CD4-positive, alpha-beta T cell treated with Interleukin-21 for 1 hour (primary cell): ENCODE results near the gene PDS5B.

ENCODE experiments used
- DNase-seq: peaks from one replicate; pipeline ENCODE4 v3.0.0-alpha.2; 2020

Gene PDS5B

DNA sequence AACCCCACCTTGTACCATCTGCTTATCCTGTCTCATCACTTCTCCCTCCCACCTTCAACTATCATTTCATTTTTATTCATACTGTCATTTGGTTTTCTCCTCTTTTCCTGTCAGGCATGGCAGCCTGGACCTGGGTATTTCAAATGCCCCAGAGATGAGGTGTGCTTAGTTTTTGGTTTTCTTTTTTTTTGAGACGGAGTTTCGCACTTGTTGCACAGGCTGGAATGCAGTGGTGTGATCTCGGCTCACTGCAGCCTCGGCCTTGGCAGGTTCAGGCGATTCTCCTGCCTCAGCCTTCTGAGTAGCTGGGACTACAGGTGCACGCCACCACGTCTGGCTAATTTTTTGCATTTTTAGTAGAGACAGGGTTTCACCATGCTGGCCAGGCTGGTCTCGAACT lies 5.8 kb downstream of the PDS5B start:
- no peak for DNase-seq

DNA sequence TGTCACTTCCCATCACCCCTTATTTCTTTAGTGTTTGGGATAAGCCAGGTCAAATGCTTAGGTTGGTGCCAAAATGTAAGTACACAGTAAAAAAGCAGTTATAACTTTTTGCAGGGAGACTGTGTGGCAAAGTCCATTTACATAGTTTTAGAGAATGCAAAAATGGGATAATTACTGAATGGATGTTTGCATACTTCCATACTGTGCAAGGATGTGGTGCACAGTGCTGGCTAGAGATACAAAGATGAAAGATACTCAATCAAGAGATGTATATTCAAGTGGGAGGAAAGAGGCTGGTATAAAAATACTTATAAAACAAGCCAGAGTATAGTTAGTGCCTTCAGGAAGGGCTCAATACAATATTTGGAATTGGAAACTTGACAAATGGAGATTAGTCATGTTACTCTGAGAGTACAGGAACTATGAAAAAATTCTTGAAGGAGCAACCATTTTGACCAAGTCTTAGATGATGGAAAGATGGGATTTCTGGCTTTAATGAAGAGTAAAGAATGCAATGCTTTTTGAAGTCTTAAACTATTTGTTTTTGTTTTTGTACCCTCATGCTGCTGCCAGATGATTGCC lies 8.0 kb downstream of the PDS5B start:
- no peak for DNase-seq

DNA sequence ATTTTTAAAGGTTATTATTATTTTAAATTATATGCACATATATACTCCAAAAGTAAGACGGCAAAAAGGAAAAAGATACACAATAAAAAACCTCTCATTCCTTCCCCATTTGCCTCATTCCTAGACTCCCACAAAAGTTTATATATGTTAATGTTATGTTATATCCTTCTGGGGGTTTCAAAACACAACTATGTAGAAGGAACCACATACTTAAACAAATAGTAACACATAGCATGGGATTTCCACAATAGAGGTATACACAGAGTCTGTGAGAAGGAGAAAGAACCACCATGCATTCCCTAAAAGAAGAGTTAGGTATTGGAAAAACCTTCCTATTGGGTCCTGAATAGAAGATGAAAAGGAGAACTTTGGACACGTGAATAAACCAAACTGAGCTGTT lies 9.1 kb downstream of the PDS5B start:
- no peak for DNase-seq

DNA sequence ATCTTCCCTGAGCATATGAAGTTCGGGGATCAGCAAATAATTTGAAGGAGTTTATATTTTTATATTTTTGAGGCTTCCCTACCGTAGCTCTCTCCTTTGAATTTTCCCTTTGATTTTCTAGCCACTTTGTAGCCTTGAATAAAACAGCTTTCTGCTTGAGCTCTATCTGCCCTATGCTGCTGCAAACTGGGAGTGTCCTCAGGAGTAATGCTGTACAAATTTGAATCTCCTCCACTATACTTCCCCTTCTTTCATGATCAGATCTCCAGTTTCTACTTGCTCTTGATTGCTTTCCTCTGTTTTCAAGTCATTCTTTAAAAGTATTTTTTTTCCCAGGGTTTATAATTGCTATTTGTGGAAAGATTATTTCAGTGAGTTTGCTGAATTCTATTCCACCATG lies 14.6 kb downstream of the PDS5B start:
- no peak for DNase-seq

DNA sequence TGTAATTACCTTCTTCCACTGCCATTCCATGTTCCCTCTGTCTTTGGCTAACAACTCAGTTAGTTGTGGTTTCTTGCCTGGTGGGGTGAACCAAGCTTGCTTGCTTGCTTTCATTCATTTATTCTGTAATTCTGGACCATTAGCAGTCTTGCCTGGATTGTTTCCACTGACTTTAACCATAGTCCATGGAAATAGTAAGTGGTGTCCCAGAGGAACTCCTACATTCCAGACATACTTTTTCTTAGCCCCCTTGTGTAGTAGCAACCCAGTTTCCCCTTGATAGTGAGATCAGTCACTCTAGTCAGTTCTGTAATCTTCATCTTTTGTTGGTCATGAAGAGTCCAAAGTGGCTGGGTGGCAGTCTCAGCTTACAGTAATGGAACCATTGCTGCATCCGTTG lies 23.2 kb downstream of the PDS5B start:
- DNase-seq = no peak

DNA sequence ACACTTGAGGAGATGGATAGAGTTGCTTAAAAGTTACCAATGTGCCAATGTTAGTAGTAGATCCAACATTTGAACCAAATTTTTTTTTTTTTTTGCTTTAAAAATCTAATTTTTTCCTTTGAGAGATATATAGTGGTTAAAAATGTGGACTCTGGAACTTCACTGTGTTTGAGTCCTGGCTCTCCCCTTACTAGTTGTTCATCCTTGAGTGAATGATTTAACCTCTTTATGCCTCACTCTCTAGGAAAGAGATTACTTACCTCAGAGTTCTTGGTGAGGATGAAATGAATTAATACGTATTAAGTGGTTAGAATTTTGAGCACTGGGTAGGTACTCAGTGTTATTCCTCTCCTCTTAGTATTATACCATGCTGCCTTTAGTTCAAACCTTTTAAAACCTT lies 24.3 kb downstream of the PDS5B start:
- DNase-seq = no peak

DNA sequence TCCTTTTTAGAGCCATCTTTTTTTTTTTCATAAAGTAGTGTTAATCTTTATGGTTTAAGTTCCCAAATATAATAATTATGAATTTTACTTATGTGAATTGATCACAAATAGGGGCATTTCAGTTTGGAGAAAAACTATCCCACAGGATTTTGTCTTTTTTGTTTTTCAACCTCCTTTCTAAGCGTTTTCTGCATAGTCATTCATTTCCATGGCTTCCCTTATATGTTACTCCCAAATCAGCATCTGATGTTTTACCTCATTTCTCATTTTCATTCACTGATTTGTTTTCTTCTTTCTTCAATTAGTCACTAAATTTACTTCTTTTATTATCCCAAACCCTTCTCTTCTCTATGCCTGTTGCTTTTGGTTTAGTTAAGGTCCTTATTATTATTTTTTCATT lies 24.7 kb downstream of the PDS5B start:
- DNase-seq = no peak

DNA sequence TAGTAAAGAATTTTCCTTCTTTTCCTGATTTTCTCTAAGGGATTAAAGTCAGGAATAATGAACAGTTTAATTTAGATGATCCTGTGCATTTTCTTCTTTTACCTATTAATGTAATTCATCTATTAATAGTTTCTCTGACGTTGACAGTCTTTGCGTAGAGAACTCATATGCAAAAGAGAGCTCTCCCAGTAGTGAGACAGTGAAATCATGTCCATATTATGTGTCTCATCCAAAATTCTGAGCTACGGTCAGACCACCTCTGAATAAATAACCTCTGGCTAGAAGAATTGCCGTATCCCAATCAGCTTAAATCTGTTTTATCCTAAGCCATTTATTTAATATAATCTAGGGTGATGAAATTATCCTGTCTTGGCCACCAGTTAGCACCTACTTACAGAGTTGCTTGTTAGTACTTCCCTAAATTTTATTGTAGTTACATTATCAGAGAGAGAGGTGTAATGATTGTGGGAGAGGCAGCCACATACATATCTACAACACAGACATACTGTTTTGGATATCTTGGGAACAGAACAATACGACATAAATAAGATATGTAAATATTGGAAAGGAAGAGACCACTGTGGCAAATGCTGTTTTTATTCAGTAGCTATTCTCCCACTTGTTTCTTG lies 30.7 kb downstream of the PDS5B start:
- DNase-seq = no peak

DNA sequence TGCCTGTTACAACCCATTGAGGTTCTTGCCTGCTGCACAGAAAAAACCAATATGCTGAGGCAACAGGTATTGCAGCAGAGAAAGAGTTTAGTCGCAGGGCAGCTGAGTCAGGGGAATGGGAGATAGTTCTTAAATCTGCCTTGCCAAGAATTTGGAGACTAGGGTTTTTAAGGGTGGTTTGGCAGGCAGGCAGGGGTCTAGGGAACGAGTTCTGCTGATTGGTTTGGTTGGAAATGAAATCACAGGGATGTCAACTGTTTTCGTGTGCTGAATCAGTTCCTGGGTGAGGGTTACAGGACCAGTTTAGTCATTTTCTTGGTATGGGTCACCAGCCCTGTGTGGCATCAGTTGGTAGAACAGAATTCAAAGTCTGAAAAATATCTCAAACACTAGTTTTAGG lies 36.6 kb downstream of the PDS5B start:
- no peak for DNase-seq

DNA sequence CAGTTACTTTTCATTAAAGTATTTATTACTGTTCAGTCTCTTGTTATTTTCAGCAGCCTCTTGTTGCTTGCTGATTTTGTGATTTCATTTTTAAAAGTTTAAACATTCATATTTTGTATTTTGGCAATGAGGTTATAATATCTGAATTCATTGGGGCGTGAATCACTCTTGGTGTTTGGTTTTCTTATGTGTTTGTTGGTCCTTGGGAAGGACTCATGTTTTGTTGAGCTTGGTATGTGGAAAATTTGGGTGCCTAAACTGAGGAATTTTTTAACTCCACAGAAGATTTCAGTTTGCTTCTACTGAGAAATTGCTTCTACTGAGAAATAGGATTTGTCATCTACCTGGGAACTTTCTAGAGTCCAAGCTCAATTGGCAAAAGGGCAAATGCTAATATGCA lies 38.2 kb downstream of the PDS5B start:
- no peak for DNase-seq

DNA sequence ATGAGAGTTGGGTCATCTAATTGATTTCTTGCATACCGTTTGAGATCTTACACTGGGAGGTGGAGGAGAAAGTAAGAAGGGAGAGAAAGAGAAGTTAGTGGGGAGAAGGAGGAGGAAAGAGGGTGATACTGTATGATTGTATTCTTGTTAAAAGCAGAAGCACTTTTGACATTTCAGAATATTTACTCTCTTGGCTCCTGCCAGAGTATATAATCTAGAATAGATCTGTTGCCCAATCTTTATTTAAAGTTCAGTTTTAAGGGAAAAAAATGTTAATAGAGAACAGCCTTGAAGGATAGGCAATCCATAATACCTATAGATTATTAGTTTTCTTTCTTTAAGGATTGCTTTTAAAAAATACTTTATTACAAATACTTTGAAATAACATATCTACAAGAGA lies 41.5 kb downstream of the PDS5B start:
- DNase-seq = no peak

DNA sequence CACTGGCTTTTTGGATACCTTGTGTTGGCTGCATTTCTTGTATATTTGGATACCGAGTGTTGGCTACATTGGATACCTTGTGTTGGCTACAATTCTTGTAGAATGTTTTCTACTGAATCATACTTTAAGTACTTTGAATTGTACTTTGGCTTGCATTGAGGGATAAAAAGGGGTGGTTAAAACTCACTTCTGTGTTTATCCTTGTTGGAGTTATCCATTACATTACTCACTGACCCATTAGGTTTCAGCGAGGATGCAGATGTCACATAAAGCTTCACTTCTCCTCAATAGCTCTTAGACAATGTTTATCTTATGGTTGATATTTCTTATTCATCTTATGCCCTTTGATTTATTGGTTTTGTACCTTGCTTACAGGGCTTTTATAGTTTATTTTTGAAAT lies 43.1 kb downstream of the PDS5B start:
- no peak for DNase-seq

DNA sequence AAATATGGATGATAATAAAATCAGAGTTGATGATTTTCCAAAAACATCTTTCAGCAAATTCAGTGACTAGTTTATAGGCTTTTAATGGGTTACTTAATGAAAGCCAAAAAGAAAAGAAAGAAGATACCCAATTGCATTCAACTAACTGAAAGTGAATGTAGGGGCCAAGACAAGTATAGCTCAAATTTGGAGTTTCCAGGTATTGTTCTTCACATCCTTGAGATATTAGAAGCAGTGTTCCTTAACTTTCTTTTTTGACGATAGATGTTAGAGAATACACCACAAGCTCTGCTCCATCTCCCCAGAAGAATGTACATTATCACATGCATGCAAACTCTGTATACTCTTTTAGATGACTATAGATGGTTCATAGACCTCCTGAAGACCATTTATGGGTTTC lies 43.6 kb downstream of the PDS5B start:
- DNase-seq = no peak

DNA sequence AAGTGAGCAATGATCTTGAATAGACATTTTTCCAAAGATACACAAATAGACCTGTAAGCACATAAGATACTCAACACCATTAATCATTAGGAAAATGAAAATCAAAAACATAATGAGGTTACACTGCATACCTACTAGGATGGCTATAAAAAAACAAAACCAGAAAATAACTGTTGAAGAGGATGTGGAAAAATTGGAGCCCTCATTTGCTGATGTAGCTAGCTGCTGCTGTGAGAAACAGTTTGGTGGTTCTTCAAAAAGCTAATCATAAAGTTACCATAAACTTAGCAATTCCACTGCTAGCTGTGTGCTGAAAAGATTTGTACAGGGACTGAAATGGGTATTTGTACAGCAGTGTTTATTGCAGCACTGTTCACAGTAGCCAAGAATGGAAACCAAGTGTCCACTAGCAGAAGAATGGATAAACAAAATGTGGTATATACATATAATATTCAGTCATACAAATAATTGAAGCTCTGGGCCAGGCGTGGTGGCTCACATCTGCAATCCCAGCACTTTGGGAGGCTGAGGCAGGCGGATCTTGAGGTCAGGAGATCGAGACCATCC lies 46.2 kb downstream of the PDS5B start:
- DNase-seq = no peak

DNA sequence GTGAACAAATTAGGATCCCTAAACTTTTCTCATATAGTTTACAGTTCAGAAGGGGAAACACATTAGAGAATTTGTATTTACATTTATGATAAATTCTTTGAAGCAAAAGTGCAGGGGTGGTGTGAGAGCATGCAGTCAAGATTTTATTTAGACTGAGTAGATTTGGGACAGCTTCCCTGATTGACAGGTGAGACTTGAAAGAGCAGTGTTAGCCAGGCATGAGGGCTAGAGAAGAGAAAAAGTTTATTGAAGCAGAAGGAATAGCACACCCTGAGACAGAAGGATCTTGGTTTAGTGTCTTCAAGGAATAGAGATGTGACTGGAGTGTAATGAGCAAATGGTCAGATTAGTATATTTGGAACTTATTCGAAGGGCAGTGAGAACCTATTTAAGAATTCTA lies 50.5 kb downstream of the PDS5B start:
- no peak for DNase-seq

DNA sequence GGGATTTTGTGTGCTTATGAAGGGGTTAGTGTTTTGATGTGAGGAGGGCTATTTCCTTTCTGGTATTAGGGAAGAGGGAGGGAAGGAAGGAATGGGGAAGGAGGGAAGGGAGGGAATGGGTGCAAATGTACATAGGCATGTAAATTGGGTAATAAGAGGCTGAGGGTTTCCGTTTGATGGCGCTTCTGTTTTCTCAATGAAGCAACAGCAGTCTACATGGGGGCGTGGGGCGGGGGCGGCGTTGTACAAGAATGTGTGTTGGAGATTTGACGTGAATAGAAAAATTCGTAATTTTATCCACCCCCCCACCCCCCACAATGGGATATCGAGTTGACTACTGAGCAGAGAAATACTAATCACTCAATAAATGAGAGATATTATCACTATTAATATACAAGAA lies 52.5 kb downstream of the PDS5B start:
- DNase-seq = no peak

DNA sequence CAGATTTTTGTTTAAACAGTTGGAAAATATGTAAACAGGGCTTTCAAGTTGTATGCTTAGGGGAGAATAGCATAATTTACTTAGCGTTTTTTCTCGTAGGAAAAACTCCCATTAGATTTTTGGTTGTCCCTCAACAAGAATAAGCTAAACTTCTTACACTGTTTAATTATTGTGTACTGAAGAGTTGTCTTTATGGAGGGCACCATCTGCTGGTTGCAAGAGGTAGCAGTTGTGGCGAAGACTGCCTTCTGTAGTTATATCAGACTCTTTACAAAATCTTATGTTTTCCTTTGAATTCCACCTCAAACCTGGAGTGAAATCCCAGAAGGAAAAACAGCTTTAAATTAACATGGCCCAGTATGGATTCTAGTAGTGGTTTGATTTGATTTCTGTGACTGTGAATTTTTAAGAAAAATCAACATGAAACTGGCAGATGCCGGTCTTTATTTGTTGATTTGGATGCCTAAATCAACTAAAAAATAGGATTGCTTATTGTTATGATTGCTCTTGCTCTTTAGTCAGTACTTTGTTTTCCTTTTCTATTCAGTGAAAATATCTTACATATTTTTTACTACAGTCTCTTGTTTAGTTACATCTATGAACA lies 53.4 kb downstream of the PDS5B start:
- peak; percentile 72 for DNase-seq

DNA sequence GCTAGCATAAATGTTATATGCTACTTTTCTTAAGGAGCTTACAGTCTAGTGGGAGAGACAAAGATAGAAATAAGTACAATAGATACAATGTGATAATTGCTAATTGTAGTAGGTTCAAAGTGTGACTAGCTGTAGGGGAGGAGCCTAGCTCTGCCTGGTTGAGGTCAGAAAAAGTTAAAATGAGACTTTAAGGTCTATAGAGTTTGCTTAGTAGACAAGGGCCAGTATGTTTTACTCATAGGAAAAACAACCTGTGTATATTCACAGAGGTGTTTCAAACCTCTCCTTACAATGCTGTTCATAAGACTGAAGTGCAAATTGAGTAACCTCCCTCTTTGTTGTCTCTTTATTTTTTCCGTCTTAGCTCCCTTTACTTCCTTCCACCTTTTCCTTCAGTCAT lies 56.1 kb downstream of the PDS5B start:
- DNase-seq = no peak

DNA sequence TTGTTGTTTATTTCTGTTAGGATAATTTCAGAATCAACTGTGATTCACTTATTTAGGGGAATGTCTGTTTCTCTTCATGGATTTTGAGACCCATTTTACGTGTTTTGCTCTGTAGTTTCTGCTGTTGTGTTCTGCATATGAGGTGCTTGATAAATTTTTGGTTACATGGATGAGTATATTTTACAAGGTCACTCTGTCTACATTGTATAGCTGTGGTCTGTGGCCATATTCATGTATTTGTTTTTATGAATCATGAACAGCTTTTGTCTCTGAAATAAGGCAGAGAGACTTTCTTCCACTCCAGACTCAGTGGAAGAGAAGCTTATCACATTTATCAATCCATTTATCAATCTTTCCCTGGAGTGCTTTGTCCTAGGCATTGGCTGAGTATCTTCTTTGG lies 56.6 kb downstream of the PDS5B start:
- DNase-seq = no peak

DNA sequence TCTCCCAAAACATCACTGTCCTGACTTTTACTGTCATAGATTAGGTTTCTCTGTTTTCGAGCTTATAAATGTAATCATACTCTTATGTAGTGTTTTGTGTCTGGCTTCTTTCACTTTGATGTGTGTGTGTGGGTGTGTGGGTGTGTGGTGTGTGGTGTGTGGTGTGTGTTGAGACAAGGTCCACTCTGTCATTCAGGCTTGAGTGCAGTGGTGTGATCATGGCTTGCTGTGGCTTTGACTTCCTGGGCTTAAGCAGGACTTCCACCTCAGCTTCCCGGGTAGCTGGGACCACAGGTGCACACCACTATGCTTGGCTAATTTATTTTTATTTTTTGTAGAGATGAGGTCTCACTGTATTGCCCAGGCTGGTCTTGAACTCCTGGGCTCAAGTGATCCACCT lies 59.6 kb downstream of the PDS5B start:
- DNase-seq = peak; percentile 27

DNA sequence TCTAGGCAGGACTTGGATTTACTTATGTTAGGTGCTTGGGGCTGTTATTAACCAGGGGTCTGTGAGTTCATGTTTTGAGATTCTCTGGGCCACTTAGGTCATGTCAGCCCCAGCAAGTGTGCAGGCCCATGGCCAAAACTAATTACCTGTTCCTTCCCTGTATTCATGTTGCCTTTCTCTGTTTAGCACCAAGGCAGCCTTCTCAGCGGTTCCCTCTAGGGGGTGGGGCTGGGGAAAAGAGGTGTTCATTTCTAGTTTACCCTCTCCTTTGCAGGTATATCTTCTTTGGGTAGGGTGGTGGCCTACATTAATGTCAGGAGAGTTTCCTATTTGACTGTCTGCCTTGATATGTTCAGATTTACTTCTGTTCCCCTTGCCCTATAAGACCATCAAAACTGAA lies 61.7 kb downstream of the PDS5B start:
- peak; percentile 4 for DNase-seq

DNA sequence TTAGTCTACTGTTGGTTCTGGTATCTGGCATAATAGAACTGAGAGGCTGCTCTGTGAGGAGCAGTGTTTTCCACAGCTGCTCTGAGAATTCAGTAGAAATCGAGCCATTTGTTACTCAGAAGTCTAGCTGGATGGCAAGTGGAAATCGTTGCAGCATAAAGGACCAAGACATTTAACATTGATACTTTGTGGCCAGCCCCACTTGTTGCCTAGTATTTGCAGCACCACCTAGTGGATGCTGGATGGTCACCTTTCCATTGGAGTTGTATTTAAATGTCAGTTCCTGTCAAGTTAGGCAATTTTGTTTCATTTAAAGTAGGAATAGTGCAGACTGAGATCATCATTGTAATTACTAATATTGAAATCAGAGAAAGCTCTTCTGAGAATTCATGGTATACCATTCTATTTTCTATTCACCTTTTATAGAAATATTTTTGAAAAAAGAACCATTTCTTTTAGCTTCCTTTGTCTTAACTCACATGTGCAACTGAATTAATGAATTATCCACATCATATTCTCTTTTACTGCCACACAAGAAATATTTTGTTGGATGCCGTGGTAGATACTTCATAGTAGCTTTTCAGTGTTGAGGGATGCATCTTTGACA lies 64.6 kb downstream of the PDS5B start:
- DNase-seq = peak; percentile 67

DNA sequence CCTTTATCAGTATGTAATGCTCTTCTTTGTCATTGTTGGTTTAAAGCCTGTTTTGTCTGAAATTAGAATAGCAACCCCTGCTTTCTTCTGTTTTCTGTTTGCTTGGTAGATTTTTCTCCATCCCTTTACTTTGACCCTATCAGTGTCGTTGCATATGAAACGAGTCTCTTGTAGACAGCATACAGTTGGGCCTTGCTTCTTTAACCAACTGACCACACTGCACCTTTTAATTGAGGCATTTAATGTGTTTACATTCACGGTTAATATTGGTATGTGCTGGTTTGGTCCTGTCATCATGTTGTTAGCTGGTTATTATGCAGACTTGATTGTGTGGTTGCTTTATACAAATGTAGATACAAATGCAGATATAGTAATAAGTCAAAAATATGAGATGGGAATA lies 71.1 kb downstream of the PDS5B start:
- DNase-seq = no peak

DNA sequence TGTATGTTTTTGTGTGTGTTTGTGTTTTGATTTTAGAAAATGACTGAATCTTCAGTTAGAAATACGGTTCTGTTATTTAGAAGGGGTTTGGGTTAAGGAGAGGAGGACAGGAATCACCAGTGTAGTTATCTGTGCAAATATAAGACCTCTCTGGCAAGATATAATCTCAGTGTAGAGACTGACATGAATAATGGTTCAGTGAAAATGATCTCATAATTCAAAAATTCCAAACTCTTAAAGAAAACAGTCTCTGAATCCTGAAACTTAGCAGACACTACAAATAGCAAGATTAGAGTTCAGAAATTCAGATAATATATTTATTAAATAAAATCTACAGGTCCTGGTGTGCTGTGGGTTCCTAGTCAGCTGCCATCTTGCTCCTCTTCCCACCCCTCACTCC lies 73.5 kb downstream of the PDS5B start:
- no peak for DNase-seq
